Neural progenitor cell (in vitro differentiated cells): ENCODE measurements around the gene TEX2. TPM values are rescaled to one million over a fixed set of nuclear protein-coding genes. Genes with fewer than 3 reads are reported as not detected.
A peak's percentile ranks its signal among the peaks of the same experiment; 100 is the strongest.

Experiments
- DNase-seq: peaks from one replicate; pipeline ENCODE4 v3.0.0-alpha.2; 2016; ENCODE audit warnings: low spot score
- H2AFZ ChIP-seq: fragments of 200-600 bp; sonication (generic); replicated peaks from 2 replicates; pipeline ENCODE4 v1.6.1; 2016; ENCODE audit warnings: antibody characterized with exemption
- H3F3A ChIP-seq: fragments of 200-600 bp; sonication (generic); 2 replicates; pipeline ENCODE4 v1.6.1; 2016; ENCODE audit warnings: antibody characterized with exemption, low read depth
- H3K27ac ChIP-seq: fragments of 200-600 bp; sonication (generic); 2 replicates; pipeline ENCODE4 v1.5.1; 2016; ENCODE audit warnings: mild to moderate bottlenecking
- H3K27me3 ChIP-seq: fragments of 200-600 bp; sonication (generic); 2 replicates; pipeline ENCODE4 v1.6.1; 2016; ENCODE audit warnings: mild to moderate bottlenecking, moderate library complexity
- H3K36me3 ChIP-seq: fragments of 200-600 bp; sonication (generic); 2 replicates; pipeline ENCODE4 v1.5.1; 2016
- H3K4me1 ChIP-seq: fragments of 200-600 bp; sonication (generic); 2 replicates; pipeline ENCODE4 v1.6.1; 2016; ENCODE audit warnings: mixed run types
- H3K4me2 ChIP-seq: fragments of 200-600 bp; sonication (generic); 2 replicates; pipeline ENCODE4 v1.6.1; 2016
- H3K4me3 ChIP-seq: fragments of 200-600 bp; sonication (generic); 2 replicates; pipeline ENCODE4 v1.5.1; 2016
- H3K79me2 ChIP-seq: fragments of 200-600 bp; sonication (generic); 2 replicates; pipeline ENCODE4 v1.6.1; 2016; ENCODE audit warnings: low read depth
- H3K9ac ChIP-seq: fragments of 200-600 bp; sonication (generic); 2 replicates; pipeline ENCODE4 v1.6.1; 2016
- H3K9me3 ChIP-seq: fragments of 200-600 bp; sonication (generic); 2 replicates; pipeline ENCODE4 v1.5.1; 2016; ENCODE audit warnings: low read depth
- H4K20me1 ChIP-seq: fragments of 200-600 bp; sonication (generic); 2 replicates; pipeline ENCODE4 v1.6.1; 2016; ENCODE audit warnings: low read depth
- H3K27ac Mint-ChIP-seq: 3 replicates; pipeline ENCODE4 v1.8.0; 2021; ENCODE audit warnings: mixed read lengths
- H3K27me3 Mint-ChIP-seq: 2 replicates; pipeline ENCODE4 v1.8.0; 2022; ENCODE audit warnings: low read depth, mild to moderate bottlenecking, inconsistent platforms, moderate library complexity, mixed read lengths; ENCODE audit not compliant: insufficient read depth
- H3K36me3 Mint-ChIP-seq: 3 replicates; pipeline ENCODE4 v1.8.0; 2021; ENCODE audit warnings: mixed read lengths
- H3K4me1 Mint-ChIP-seq: 3 replicates; pipeline ENCODE4 v1.8.0; 2021; ENCODE audit warnings: mixed read lengths
- H3K4me3 Mint-ChIP-seq: 3 replicates; pipeline ENCODE4 v1.8.0; 2021; ENCODE audit warnings: mild to moderate bottlenecking, moderate library complexity, mixed read lengths
- H3K9me3 Mint-ChIP-seq: 3 replicates; pipeline ENCODE4 v1.8.0; 2020; ENCODE audit warnings: mixed read lengths
- CTCF ChIP-seq: fragments of 200-600 bp; sonication (generic); IDR thresholded peaks from 2 replicates; pipeline ENCODE4 v1.5.1; 2017; ENCODE audit warnings: antibody characterized with exemption, mild to moderate bottlenecking
- EZH2 ChIP-seq: fragments of 200-600 bp; sonication (generic); IDR thresholded peaks from 2 replicates; pipeline ENCODE4 v1.6.1; 2017; ENCODE audit warnings: antibody characterized with exemption, mild to moderate bottlenecking, moderate library complexity
- EZH2phosphoT487 ChIP-seq: fragments of 200-600 bp; sonication (generic); IDR thresholded peaks from 2 replicates; pipeline ENCODE4 v1.6.1; 2017; ENCODE audit warnings: antibody characterized with exemption
- total RNA-seq: library from RNA; depleted of rRNA; stranded (reverse); fragments of >200 nt; gene quantifications from 2 replicates; pipeline ENCODE4 v1.2.3, GENCODE V29; 2015; ENCODE audit warnings: low replicate concordance

The TEX2 gene
- total RNA-seq, 1 donor from 2014 or later = 10.6 TPM

DNA sequence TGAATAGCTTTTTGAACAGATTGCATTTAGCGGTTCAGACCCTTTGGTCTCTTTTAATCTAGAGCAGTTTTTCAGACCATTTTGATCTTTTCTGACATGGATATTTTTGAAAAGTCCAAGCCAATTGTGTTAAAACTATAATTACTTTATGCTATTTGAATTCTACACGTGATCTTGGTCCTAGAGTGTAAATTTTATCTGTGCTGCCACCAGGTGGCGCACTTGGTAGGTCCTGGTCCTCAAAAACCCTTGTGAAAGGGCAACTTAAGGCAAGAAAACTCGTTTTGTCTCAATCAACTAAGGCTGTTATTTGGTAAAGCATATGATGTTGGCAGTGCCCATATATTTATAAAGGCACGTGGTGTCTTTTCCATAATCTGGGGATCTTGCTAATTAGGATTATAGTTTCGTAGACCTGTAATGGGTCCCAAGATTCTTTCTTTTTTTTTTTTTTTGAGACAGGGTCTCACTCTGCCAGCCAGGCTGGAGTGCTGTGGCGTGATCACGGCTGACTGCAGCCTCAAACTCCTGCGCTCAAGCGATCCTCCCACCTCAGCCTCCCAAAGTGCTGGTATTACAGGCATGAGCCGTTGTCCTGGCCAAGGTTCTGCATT is 43.9 kb upstream of the TEX2 start:
- Histone ChIP-seq H3K27ac (no peak overlapping the region), H3F3A (no peaks in the 10 kb centered on the region), H3K4me3 (no peak overlapping the region), H3K4me1 (no peaks in the 10 kb centered on the region), H3K9ac (no peak overlapping the region), H4K20me1 (no peaks in the 10 kb centered on the region), H3K36me3 (no peaks in the 10 kb centered on the region), H3K27me3 (no peaks in the 10 kb centered on the region), H2AFZ (no peak overlapping the region), H3K9me3 (no peaks in the 10 kb centered on the region), H3K79me2 (no peaks in the 10 kb centered on the region), H3K4me2 (no peak overlapping the region)
- Mint-ChIP-seq H3K4me1 (peaks cover 2% of the 10 kb centered on the region), H3K27ac (no peak overlapping the region), H3K9me3 (no peaks in the 10 kb centered on the region), H3K36me3 (no peaks in the 10 kb centered on the region), H3K27me3 (peaks cover 2% of the 10 kb centered on the region), H3K4me3 (no peak overlapping the region)
- TF ChIP-seq EZH2 = no peak
- peak; percentile 97 for TF ChIP-seq CTCF
- DNase-seq = peak; percentile 74

DNA sequence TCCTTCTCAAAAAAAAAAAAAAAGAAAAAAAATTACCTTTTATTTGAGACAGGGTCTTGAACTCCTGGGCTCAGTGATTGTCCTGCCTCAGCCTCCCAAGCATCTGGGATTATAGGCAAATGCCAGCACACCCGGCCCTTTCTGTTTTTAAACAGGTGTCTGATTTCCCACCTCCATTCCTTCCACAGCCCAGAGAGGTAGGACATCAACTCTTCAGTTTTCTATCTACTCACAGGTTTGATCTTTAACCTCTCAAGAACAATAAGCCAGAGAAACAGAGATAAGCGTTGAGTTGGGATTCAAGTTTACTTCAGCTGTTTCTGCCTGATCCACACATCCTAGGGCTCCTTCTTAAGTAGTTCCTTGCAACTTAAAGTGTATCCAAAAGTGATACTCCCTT is 41.5 kb upstream of the TEX2 start:
- no peaks in the 10 kb centered on the region for H3K9me3 Mint-ChIP-seq
- no peak overlapping the region for H3K4me2 ChIP-seq
- no peak overlapping the region for H3K27ac Mint-ChIP-seq
- H3K36me3 ChIP-seq = no peaks in the 10 kb centered on the region
- H3K27ac ChIP-seq = no peak overlapping the region
- no peaks in the 10 kb centered on the region for H3K27me3 ChIP-seq
- H3K4me3 Mint-ChIP-seq = no peak overlapping the region
- TF ChIP-seq EZH2phosphoT487 = no peak
- no peak for TF ChIP-seq CTCF
- TF ChIP-seq EZH2 = no peak
- H3K9me3 ChIP-seq = no peaks in the 10 kb centered on the region
- H3K4me3 ChIP-seq = no peak overlapping the region
- H4K20me1 ChIP-seq = no peaks in the 10 kb centered on the region
- no peaks in the 10 kb centered on the region for H3K79me2 ChIP-seq
- DNase-seq = no peak
- H2AFZ ChIP-seq = no peak overlapping the region
- H3K9ac ChIP-seq = no peak overlapping the region
- no peaks in the 10 kb centered on the region for H3F3A ChIP-seq
- peaks cover 2% of the 10 kb centered on the region for H3K4me1 Mint-ChIP-seq
- H3K27me3 Mint-ChIP-seq = peaks cover 2% of the 10 kb centered on the region
- no peaks in the 10 kb centered on the region for H3K36me3 Mint-ChIP-seq
- no peaks in the 10 kb centered on the region for H3K4me1 ChIP-seq

- H3K4me3 ChIP-seq = no peak overlapping the region
- H3K36me3 ChIP-seq = no peaks in the 10 kb centered on the region
- H3K4me2 ChIP-seq = no peak overlapping the region
- H3K36me3 Mint-ChIP-seq = no peaks in the 10 kb centered on the region
- H3K27me3 Mint-ChIP-seq = peaks cover 9% of the 10 kb centered on the region
- H3K9ac ChIP-seq = no peak overlapping the region
- H2AFZ ChIP-seq = no peak overlapping the region
- H4K20me1 ChIP-seq = no peaks in the 10 kb centered on the region
- H3K4me1 ChIP-seq = no peaks in the 10 kb centered on the region
- no peaks in the 10 kb centered on the region for H3K9me3 Mint-ChIP-seq
- H3K9me3 ChIP-seq = no peaks in the 10 kb centered on the region
- no peak for DNase-seq
- TF ChIP-seq CTCF (no peak), EZH2 (no peak)
- no peak overlapping the region for H3K27ac Mint-ChIP-seq
- no peaks in the 10 kb centered on the region for H3F3A ChIP-seq
- H3K4me1 Mint-ChIP-seq = no peaks in the 10 kb centered on the region
- no peak overlapping the region for H3K4me3 Mint-ChIP-seq
- no peaks in the 10 kb centered on the region for H3K79me2 ChIP-seq
- H3K27me3 ChIP-seq = no peaks in the 10 kb centered on the region
- no peak overlapping the region for H3K27ac ChIP-seq
Measured at GRCh38 chr17:64300699-64300965, 37.6 kb upstream of the TEX2 start.
